HG03558 (cell line): Measurements from ENCODE around the gene MCRIP1.
"Not testable (repeated sequence)": the region's sequence is repeated elsewhere in the genome, so short reads cannot be mapped to it uniquely, and the experiment has no call there.

Source experiments
- ATAC-seq: cut with Tn5 transposase; IDR thresholded peaks from one replicate; pipeline ENCODE4 v1.9.1; 2021; ENCODE audit warnings: moderate number of reproducible peaks; ENCODE audit not compliant: unreplicated experiment; ENCODE audit errors: extremely low read depth

The MCRIP1 gene

DNA sequence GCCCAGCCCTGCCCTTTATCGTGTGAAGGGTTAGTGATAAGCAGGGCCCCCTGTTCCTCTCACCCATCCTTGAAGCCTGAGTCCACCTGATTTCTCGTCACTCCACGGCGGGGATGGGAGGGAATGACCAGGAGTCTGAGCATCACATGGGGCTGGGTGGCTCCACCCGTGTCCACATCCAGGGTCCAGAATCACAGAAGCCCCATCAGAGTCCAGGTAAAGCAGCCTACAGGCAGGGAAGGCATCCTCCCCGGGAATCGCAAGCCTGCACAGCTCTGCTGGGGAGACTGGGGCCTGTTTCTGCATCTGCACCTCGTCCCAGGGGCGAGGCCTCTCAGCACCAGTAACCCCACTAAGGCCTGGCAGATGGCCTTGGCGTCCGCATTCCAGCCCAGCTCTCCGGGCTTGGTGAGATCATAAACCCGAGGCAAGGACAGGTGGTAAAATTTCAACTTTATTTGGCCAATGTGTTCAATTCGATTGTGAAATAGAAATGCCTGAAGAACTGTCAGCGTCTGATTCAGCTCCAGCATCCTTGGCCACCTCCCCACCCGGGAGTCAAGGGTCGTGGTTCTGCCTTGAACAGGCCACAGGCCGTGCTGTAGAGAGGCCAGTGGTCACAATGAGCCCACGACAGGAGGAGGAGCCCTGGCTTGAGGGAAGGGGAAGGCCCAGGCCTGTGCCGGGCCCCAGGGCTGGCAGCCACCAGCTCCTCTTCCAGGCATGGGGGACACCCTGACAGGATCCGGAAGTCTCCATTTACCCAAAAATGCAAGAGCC is 9.8 kb upstream of the MCRIP1 start:
- no peak for ATAC-seq

DNA sequence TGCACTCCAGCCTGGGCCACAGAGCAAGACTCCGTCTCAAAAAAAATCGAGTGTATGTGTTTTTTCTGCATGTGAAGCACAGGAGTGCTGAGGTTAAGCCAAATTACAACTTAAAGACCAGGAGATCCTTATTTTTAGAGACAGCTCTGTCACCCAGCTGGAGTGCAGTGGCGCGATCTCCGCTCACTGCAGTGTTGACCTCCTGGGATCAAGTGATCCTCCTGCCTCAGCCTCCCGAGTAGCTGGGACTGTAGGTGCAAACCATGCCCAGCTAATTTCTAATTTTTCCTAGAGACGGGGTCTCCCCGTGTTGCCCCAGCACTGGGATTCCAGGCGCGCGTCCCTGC is 9.3 kb upstream of the MCRIP1 start:
- no peak for ATAC-seq

DNA sequence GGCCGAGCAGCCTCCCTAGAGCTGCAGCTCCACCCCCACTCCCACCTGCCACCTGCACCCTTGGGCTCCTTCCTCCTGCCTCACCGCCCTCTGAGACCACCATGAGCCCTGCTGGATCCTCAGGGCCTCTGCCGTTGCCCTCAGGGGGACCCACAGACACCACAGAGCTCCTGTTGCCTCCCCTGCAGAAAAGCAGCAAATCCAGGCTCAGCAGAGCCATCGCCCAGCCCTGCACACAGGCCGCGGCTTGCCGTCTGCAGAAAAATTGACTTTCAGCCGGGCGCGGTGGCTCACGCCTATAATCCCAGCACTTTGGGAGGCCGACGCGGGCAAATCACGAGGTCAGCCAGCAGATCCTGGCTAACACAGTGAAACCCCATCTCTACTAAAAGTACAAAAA is 8.8 kb upstream of the MCRIP1 start:
- ATAC-seq = no peak

- ATAC-seq = no peak
These were observed 8.0 kb upstream of the MCRIP1 start for GRCh38 chr17:81840826-81841778.

GRCh38 chr17:81840059-81840458 is 7.0 kb upstream of the MCRIP1 start:
- not testable (repeated sequence) for ATAC-seq

GRCh38 chr17:81839301-81839700 is 6.2 kb upstream of the MCRIP1 start:
- ATAC-seq = no peak

GRCh38 chr17:81838753-81839255 is 5.7 kb upstream of the MCRIP1 start:
- no peak for ATAC-seq

GRCh38 chr17:81837641-81838040 is 4.5 kb upstream of the MCRIP1 start:
- ATAC-seq = no peak

DNA sequence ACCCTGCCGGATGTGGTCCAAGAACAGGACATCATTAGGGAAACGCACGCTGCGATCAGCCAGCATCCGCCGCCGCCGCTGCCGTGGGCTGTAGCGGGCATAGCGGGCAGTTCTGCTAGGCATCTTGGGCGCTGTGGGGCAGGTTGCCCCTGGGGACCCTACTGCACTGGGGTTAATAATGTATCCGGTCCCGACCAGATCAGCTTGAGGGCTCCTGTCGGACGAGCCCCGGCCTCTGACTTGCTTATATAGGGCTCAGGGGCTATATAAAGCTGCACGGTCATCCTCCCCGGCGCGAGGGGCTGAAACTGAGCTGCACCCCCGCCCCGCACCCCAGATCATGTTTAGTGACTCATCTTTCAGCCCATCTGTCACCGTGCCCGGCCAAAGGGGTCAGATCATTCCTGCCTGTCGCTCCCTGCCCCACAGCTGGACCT is 1.8 kb upstream of the MCRIP1 start, which contains the start of gene PPP1R27:
PPP1R27 (minus strand) TSS at position 220 of the 437 bp plus-strand sequence; CDS start at position 123, 97 bp downstream.
- ATAC-seq = no peak

DNA sequence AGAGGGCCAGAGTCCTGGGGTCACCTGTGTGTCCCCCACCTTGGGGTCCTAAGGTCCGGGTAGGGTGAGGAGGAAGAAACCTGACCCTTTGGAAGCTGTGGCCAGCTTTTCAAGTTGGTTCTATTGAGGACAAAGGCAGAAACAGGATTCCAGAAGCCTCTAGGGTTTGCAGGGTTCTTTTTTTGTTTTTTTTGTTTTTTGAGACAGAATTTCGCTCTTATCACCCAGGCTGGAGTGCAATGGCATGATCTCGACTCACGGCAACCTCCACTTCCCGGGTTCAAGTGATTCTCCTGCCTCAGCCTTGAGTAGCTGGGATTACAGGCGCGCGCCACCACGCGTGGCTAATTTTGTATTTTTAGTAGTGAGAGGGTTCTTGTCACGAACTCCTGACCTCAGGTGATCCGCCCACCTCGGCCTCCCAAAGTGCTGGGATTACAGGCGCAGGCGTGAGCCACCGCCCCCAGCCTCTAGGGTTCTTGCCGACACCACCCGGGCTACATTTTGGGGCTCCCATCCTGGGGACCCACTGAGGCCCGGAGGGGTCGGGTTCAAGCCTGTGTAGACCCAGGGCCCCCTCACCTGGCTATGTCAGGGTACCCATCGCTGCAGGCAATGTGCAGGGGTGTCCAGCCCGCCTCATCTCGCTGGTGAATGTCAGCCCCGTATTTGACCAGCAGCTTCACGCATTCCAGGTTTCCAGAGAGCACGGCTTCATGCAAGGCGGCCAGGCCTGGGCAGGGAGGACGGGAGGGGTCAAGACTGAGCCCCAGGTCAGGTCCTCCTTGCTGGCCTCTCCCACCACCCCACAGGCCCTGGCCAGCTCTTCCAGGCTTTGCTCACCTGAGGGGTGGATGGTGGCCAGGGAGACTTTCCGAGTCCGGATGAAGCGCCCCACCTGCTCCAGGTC is 1.1 kb upstream of the MCRIP1 start:
- no peak for ATAC-seq

DNA sequence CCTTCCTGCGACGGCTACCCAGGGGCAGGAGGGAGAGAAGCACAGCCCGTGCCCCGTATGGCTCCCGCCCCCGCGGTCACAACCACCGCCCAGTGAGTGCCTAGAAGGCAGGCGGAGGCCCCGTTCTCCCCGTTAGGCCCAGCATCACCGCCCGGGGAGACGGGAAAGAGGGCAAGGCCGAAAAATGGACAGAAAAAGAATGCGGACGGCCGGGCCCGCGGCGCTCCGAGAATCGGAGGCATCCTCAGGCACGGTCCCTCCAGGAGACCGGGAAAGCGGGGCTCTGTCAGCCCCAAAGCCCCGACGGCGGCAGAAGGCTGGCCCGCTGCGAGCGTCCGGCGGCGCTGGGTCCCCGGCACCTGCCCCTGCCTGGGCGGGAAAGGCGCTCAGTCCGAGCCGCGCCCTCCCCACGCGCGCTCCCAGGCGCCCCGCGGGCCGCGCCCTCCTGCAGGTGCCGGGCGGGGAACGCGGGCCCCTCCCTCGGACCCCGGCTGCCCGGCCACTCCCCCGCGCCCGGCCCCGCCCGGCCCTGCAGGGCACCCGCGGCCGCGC is 407 bp downstream of the MCRIP1 start:
- no peak for ATAC-seq

- no peak for ATAC-seq
These were observed 1.0 kb downstream of the MCRIP1 start for GRCh38 chr17:81831957-81832607.

DNA sequence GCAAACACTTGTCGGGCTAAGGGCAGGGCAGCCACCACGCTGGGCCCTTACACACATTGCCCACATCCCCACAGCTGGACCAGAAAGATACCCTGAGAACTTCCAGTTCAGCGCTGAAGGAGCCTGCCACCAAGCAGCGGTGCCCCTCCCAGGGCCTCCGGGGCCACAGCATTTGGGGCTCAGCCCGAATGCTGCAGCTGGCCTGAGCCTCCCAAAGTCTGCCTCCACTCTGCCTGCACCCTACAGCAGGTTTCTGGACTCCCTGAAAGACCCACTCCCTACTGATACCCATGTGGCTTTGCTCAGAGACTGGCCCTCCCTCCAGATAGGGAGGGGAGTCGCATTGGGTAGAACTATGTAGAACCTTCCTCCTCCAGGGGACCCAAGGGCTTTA is 1.5 kb downstream of the MCRIP1 start:
- no peak for ATAC-seq

GRCh38 chr17:81829858-81830257 is 3.2 kb downstream of the MCRIP1 start:
- ATAC-seq = no peak

DNA sequence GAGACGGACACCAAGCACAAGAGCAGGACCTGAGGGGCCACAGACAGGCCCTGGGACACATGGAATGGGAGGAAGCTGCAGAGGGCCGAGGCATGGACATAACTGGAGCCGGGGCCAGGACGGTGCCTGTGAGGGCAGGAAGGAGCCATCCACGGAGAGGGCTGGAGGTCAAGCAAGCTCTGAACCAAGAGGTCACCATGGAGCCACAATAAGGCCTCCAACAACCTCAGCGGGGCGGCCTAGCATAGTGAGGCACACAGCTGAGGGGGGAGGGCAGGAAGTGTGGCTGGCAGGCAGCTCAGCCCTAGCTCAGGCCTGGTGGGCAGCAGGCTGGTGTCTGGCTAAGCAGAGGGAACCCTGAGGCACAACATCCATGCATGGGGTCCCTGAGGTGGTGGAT is 4.4 kb downstream of the MCRIP1 start:
- ATAC-seq = no peak

DNA sequence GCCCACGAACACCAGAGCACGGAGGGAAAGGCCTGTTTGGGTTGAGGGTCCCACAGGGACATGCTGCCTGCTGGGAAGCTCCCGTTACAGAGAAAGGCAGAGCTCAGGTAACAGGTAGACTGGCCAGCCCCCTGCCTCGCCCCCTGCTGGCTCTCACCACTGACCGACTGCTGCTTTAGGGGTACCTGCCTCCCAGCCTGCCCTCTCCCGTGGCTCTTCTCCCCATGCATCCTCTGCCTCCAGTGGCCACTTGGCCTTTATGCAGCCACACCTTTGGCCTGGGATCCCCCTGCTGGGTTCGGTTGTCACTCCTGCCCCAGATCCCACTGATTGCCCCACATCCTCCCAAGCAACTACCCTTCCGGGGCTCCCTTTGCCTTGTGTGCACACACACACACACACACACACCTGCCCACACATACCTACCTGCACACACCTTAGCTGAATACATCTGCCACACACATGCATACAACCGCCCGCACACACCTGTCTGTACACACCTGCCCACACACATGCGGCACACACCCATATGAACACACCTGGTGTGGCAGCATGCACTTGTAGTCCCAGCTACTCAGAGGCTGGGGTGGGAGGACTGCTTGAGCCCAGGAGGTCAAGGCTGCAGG is 7.1 kb downstream of the MCRIP1 start:
- no peak for ATAC-seq

DNA sequence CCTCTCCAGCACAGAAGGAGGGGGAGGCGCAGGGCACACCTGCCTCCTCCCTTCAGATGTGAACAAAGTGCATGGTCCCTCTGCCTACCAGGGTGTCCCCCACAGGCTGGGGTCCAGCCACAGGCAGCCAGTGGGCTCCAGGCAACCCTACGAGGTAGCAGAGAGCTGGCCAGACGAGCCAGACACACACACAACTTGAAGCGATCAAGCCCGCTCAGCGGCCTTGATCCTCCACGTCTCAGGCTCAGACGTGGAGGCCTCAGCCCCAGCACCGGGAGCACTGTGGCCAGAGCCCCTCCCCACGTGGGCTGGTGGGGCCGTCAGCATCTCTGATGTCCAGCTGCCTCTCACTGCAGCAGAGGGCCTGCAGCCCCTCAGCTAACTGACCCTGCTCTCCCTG is 8.5 kb downstream of the MCRIP1 start:
- ATAC-seq = no peak

DNA sequence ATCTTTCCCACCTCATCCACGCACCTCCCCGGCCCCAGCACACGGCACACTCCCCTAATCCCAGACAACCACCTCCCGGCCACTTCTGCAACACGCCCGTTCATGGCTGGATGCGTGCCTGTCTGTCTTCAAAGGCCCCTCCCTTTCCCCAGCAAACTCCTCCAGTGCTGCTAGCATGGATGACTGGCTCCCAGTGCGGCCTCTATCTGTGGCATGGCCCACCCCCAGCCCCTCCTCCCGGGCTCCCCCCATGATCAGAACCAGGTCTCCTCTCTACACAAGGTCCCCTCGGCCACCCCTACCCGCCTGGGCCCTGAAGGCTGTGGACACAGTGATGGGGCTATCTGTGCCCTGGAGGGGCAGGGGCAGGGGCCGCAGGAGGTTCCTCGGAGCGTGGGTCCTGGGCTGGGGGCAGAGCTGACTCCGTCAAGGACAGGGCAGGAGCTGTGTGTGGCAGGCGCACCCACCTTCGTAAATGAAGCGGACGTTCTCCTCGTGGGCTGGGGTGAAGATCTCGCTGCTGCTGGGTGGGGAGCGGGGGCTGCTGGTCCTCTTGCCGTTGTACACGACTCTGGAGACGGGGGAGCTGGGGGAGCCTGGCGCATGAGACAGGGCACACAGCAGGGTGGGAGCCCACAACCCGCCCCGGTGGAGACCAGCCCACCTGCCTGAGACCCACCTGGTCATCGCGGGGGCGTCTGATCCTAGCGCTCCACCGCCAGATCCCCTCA is 9.1 kb downstream of the MCRIP1 start:
- ATAC-seq = no peak
